Measurements from ENCODE around the gene FAM98B. TPM values are rescaled to one million over a fixed set of nuclear protein-coding genes. Genes with fewer than 3 reads are reported as not detected.

Gene FAM98B
- total and polyA plus RNA-seq, 2 experiments from 2014 or later, result 4.4 to 14.1 TPM

DNA sequence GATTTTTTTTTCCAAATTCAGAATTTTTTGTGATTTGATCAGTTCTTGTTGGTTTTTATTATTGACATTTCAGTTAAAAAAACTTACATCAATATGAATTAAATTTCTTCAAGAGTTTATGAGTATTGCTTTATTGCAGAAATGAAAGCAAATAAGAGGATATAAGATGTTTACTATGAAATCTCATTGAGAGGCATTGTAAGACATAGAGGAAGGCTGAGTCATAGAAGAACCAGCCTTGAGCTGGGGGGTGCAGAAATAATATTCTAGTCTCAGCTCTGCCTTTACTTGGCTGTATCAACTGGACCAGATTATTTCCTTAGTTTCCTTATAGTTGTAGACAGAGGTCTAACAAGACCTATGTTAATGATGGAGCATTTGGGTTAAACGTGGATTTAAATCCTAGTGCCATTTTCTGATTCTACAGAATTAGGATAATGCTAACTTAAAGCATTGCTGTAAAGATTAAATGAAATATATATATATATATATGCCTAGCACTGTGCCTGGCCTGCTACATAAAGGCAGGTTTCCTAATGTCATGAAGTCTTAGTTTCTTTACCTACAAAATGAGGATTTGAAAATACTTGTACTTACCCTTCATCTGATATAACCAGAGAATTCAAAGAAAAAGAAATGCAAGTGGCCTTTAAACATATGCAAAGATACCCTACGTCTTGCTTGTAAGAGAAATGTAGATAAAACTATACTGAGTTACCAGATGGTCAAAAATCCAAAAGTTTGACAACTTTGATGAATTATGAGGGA lies 7.3 kb downstream of the FAM98B start:
- peaks cover 11% of the 10 kb centered on the region for H4K20me1 ChIP-seq (ENCODE audit: insufficient read depth, poor library complexity, severe bottlenecking)
- no peaks in the 10 kb centered on the region for H3K36me3 ChIP-seq (replicated peaks; ENCODE audit: insufficient read depth, low read depth)
- H3K4me3 ChIP-seq, result no peak overlapping the region
- H3K27ac ChIP-seq, result no peak overlapping the region
- TF ChIP-seq EZH2phosphoT487 (IDR thresholded peaks at IDR 0.05; ENCODE audit: low read depth, severe bottlenecking, unreplicated experiment), result no peak
- TF ChIP-seq, protein P1, sequence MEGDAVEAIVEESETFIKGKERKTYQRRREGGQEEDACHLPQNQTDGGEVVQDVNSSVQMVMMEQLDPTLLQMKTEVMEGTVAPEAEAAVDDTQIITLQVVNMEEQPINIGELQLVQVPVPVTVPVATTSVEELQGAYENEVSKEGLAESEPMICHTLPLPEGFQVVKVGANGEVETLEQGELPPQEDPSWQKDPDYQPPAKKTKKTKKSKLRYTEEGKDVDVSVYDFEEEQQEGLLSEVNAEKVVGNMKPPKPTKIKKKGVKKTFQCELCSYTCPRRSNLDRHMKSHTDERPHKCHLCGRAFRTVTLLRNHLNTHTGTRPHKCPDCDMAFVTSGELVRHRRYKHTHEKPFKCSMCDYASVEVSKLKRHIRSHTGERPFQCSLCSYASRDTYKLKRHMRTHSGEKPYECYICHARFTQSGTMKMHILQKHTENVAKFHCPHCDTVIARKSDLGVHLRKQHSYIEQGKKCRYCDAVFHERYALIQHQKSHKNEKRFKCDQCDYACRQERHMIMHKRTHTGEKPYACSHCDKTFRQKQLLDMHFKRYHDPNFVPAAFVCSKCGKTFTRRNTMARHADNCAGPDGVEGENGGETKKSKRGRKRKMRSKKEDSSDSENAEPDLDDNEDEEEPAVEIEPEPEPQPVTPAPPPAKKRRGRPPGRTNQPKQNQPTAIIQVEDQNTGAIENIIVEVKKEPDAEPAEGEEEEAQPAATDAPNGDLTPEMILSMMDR (IDR thresholded peaks at IDR 0.05; ENCODE audit: poor library complexity), result no peak
- no peak for TF ChIP-seq EZH2 (IDR thresholded peaks at IDR 0.05; ENCODE audit: borderline replicate concordance)
- peaks cover 82% of the 10 kb centered on the region for H3K79me2 ChIP-seq
- no peak for DNase-seq (ENCODE audit: low spot score)
- no peaks in the 10 kb centered on the region for H3K9me2 ChIP-seq (replicated peaks; ENCODE audit: insufficient read depth)
- H3K4me2 ChIP-seq, result no peak overlapping the region
- H3K27me3 ChIP-seq, result no peaks in the 10 kb centered on the region
- H3K9me3 ChIP-seq (ENCODE audit: low read depth), result no peaks in the 10 kb centered on the region
- 95% methylated on average over 2 of the region's 2 CpGs for WGBS (ENCODE audit: low lambda C conversion rate, missing lambda C conversion rate)
- no peak overlapping the region for H2AFZ ChIP-seq
- H3K4me1 ChIP-seq (ENCODE audit: insufficient read depth), result no peaks in the 10 kb centered on the region

DNA sequence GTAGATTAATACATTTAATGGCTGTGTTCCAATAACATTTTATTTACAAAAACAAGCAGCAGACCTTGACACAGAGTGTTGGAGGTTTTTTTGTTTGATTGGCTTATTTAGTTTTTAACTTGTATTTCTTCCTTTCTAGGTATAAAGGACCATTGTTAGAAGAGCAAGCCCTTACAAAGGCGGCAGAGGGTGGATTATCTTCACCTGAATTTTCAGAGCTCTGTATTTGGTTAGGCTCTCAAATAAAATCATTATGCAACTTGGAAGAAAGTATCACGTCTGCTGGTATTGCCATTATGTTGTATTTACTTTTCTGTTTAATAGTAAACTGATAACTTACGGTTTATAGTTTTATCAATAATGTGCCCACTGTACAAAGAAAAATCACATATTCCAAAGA lies 10.0 kb downstream of the FAM98B start:
- no peak overlapping the region for H2AFZ ChIP-seq
- H3K9me3 ChIP-seq (ENCODE audit: low read depth), result no peaks in the 10 kb centered on the region
- no peak overlapping the region for H3K27ac ChIP-seq
- WGBS (ENCODE audit: low lambda C conversion rate, missing lambda C conversion rate), result 93% methylated on average over 3 of the region's 3 CpGs
- H3K4me3 ChIP-seq, result no peak overlapping the region
- H3K27me3 ChIP-seq, result no peaks in the 10 kb centered on the region
- H3K4me1 ChIP-seq (ENCODE audit: insufficient read depth), result no peaks in the 10 kb centered on the region
- H3K9me2 ChIP-seq (replicated peaks; ENCODE audit: insufficient read depth), result no peaks in the 10 kb centered on the region
- peaks cover 11% of the 10 kb centered on the region for H4K20me1 ChIP-seq (ENCODE audit: insufficient read depth, poor library complexity, severe bottlenecking)
- H3K79me2 ChIP-seq, result peaks cover 55% of the 10 kb centered on the region
- H3K36me3 ChIP-seq (replicated peaks; ENCODE audit: insufficient read depth, low read depth), result no peaks in the 10 kb centered on the region
- DNase-seq (ENCODE audit: low spot score), result no peak
- TF ChIP-seq, protein P1 (IDR thresholded peaks at IDR 0.05; ENCODE audit: poor library complexity), result no peak
- TF ChIP-seq EZH2phosphoT487 (IDR thresholded peaks at IDR 0.05; ENCODE audit: low read depth, severe bottlenecking, unreplicated experiment) (no peak), EZH2 (IDR thresholded peaks at IDR 0.05; ENCODE audit: borderline replicate concordance) (no peak)
- no peak overlapping the region for H3K4me2 ChIP-seq

DNA sequence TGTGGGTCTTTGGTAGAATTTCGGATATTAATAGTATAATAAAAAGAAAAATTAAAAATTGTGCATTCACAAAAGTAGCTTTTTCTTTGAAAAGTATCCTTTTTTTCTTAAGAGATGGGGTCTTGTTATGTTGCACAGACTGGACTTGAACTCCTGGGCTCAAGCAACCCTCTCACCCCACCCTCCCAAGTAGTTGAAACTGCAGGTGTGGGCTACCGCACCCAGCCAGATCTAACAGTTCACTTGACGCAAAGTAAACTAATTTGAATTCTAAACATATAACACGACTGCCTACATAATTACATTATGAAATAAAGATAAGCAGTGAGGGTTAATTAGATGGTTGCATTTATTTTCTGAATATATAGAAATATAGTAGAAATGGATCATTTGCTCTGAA lies 10.7 kb downstream of the FAM98B start:
- 76% methylated on average over 4 of the region's 4 CpGs for WGBS (ENCODE audit: low lambda C conversion rate, missing lambda C conversion rate)
- H3K36me3 ChIP-seq (replicated peaks; ENCODE audit: insufficient read depth, low read depth), result no peaks in the 10 kb centered on the region

More for the DNA sequence above, 10.7 kb downstream of the FAM98B start:
- Histone ChIP-seq H4K20me1 (ENCODE audit: insufficient read depth, poor library complexity, severe bottlenecking) (peaks cover 11% of the 10 kb centered on the region), H3K4me1 (ENCODE audit: insufficient read depth) (no peaks in the 10 kb centered on the region), H3K27ac (no peak overlapping the region), H2AFZ (no peak overlapping the region), H3K4me3 (no peak overlapping the region), H3K27me3 (no peaks in the 10 kb centered on the region), H3K79me2 (peaks cover 48% of the 10 kb centered on the region), H3K9me2 (replicated peaks; ENCODE audit: insufficient read depth) (no peaks in the 10 kb centered on the region), H3K4me2 (no peak overlapping the region), H3K9me3 (ENCODE audit: low read depth) (no peaks in the 10 kb centered on the region)
- TF ChIP-seq EZH2phosphoT487 (IDR thresholded peaks at IDR 0.05; ENCODE audit: low read depth, severe bottlenecking, unreplicated experiment), result no peak
- no peak for TF ChIP-seq EZH2 (IDR thresholded peaks at IDR 0.05; ENCODE audit: borderline replicate concordance)
- TF ChIP-seq, protein P1 (IDR thresholded peaks at IDR 0.05; ENCODE audit: poor library complexity), result no peak
- no peak for DNase-seq (ENCODE audit: low spot score)
